BE2C (cell line): ENCODE measurements around the gene LRRC1.
"Not testable (repeated sequence)": the region's sequence is repeated elsewhere in the genome, so short reads cannot be mapped to it uniquely, and the experiment has no call there.

Experiments used
- DNase-seq: peaks from one replicate; pipeline ENCODE4 v3.0.0-alpha.2; 2020
- H3K27me3 ChIP-seq: fragments of 250-450 bp; sonication (Bioruptor Pico); 2 replicates; pipeline ENCODE4 v1.5.1; 2020; ENCODE audit warnings: mild to moderate bottlenecking
- H3K36me3 ChIP-seq: fragments of 250-450 bp; sonication (Bioruptor Pico); 2 replicates; pipeline ENCODE4 v1.5.1; 2020; ENCODE audit warnings: mild to moderate bottlenecking
- H3K4me1 ChIP-seq: fragments of 250-450 bp; sonication (Bioruptor Pico); 2 replicates; pipeline ENCODE4 v1.5.1; 2020
- H3K4me3 ChIP-seq: 2 replicates; pipeline ENCODE4 v1.5.1; 2011; ENCODE audit warnings: low read depth, low read length
- H3K9me3 ChIP-seq: fragments of 250-450 bp; sonication (Bioruptor Pico); 2 replicates; pipeline ENCODE4 v1.5.1; 2020
- CTCF ChIP-seq: IDR thresholded peaks from 2 replicates; pipeline ENCODE4 v1.5.1; 2012; ENCODE audit warnings: mild to moderate bottlenecking, low read depth, low read length

LRRC1 gene

GRCh38 chr6:53801022-53801421, 6.2 kb downstream of the LRRC1 start:
- no peak for DNase-seq
- TF ChIP-seq CTCF: no peak
- Histone ChIP-seq H3K27me3 (peaks cover 3% of the 10 kb centered on the region), H3K4me3 (no peak overlapping the region), H3K36me3 (no peaks in the 10 kb centered on the region), H3K9me3 (no peaks in the 10 kb centered on the region), H3K4me1 (no peaks in the 10 kb centered on the region)

GRCh38 chr6:53802582-53802981, 7.8 kb downstream of the LRRC1 start:
- Histone ChIP-seq H3K4me1 (no peaks in the 10 kb centered on the region), H3K4me3 (no peak overlapping the region), H3K9me3 (no peaks in the 10 kb centered on the region), H3K27me3 (no peaks in the 10 kb centered on the region), H3K36me3 (no peaks in the 10 kb centered on the region)
- DNase-seq: no peak
- TF ChIP-seq CTCF: no peak

GRCh38 chr6:53803081-53803860, 8.5 kb downstream of the LRRC1 start:
- Histone ChIP-seq H3K9me3 (no peaks in the 10 kb centered on the region), H3K4me1 (no peaks in the 10 kb centered on the region), H3K36me3 (no peaks in the 10 kb centered on the region), H3K4me3 (no peak overlapping the region), H3K27me3 (no peaks in the 10 kb centered on the region)
- DNase-seq: no peak
- TF ChIP-seq CTCF: no peak

GRCh38 chr6:53805016-53805415, 10.2 kb downstream of the LRRC1 start:
- Histone ChIP-seq H3K27me3 (no peaks in the 10 kb centered on the region), H3K4me3 (no peak overlapping the region), H3K36me3 (no peaks in the 10 kb centered on the region), H3K4me1 (no peaks in the 10 kb centered on the region), H3K9me3 (no peaks in the 10 kb centered on the region)
- no peak for TF ChIP-seq CTCF
- DNase-seq: no peak

- DNase-seq: no peak
- H3K9me3 ChIP-seq: no peaks in the 10 kb centered on the region
- no peak for TF ChIP-seq CTCF
- no peaks in the 10 kb centered on the region for H3K36me3 ChIP-seq
- no peaks in the 10 kb centered on the region for H3K4me1 ChIP-seq
- H3K4me3 ChIP-seq: no peak overlapping the region
- no peaks in the 10 kb centered on the region for H3K27me3 ChIP-seq
These were observed 10.9 kb downstream of the LRRC1 start for GRCh38 chr6:53805725-53806124.

GRCh38 chr6:53807606-53808005, 12.8 kb downstream of the LRRC1 start:
- not testable (repeated sequence) for DNase-seq, H3K27me3 ChIP-seq, H3K4me1 ChIP-seq, H3K36me3 ChIP-seq, H3K4me3 ChIP-seq, H3K9me3 ChIP-seq
